Activated CD4-positive, alpha-beta memory T cell treated with anti-CD3 and anti-CD28 coated beads, Interleukin-2, amount 10 ng/mL, durations not matched to agents 7 days and 5 days (primary cell): ENCODE results near the gene RIBC1. TPM values are rescaled to one million over a fixed set of nuclear protein-coding genes. Genes with fewer than 3 reads are reported as not detected.

Source experiments
- CTCF ChIA-PET: fragments of 350-600 bp; sonication (Branson Sonifier 250); formaldehyde crosslinking; loops from one replicate; lab custom pipeline; 2021; ENCODE audit warnings: antibody characterized with exemption, inconsistent platforms; lab: Charles Lee
- POLR2A ChIA-PET: fragments of 350-600 bp; sonication (Branson Sonifier 250); formaldehyde crosslinking; loops from one replicate; lab custom pipeline; 2021; ENCODE audit warnings: antibody characterized with exemption; lab: Charles Lee
- DNase-seq: peaks from one replicate; pipeline ENCODE4 v3.0.0-alpha.2; 2020
- H3K27ac Mint-ChIP-seq: one replicate; pipeline ENCODE4 v1.8.0; 2021; ENCODE audit warnings: mild to moderate bottlenecking, mixed read lengths
- H3K27me3 Mint-ChIP-seq: one replicate; pipeline ENCODE4 v1.8.0; 2021; ENCODE audit warnings: mixed read lengths
- H3K36me3 Mint-ChIP-seq: one replicate; pipeline ENCODE4 v1.8.0; 2021; ENCODE audit warnings: low read depth, mixed read lengths
- H3K4me1 Mint-ChIP-seq: one replicate; pipeline ENCODE4 v1.8.0; 2021; ENCODE audit warnings: mixed read lengths
- H3K4me3 Mint-ChIP-seq: one replicate; pipeline ENCODE4 v1.8.0; 2021; ENCODE audit warnings: mild to moderate bottlenecking, mixed read lengths
- H3K9me3 Mint-ChIP-seq: one replicate; pipeline ENCODE4 v1.8.0; 2021; ENCODE audit warnings: mixed read lengths
- total RNA-seq, 2 experiments: library from RNA; stranded (reverse); gene quantifications; one replicate each; pipeline ENCODE4 v1.2.3, GENCODE V29; 2021

Gene RIBC1
- total RNA-seq: 1 to 10 TPM; 1.1 to 1.3 TPM

DNA sequence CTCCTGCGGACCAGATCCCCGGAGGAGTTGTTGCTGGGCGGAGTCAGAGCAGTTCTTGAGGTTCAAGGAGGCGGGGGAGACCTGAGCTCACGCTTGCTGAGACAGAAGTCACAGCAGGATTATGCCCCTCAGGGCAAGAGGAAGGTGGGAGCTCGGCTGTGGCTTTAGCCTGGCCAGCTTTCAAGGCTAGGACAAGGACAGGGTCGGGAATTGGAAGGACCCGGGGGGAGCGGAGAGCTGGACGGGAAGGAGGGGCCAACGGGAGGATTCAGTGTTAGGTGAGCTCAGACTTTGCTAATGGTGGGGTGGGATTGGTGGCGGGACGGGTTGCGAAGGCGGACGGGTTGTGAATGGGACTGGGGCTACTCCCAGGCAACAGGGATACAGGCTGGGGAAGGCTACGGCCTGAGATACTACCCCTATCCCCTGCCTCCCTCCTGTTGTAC lies at the start of gene RIBC1:
RIBC1 (plus strand) TSS at position 13 of the 446 bp plus-strand sequence. CDS start 3,404 bp downstream, outside the sequence.
- H3K9me3 Mint-ChIP-seq: no peaks in the 10 kb centered on the region
- no peak for DNase-seq
- H3K4me1 Mint-ChIP-seq: peaks cover 29% of the 10 kb centered on the region
- POLR2A ChIA-PET: interaction anchor here (0.8 to 3.3 kb wide), 13 partner anchors 8 to 1217 kb away, joined by 3 to 56 read pairs (median 8); partner anchors contain the start of genes HSD17B10, HUWE1, KDM5C and PHF8
- H3K36me3 Mint-ChIP-seq: peaks cover 17% of the 10 kb centered on the region
- H3K27me3 Mint-ChIP-seq: no peaks in the 10 kb centered on the region
- H3K4me3 Mint-ChIP-seq: peak within 1 kb of the TSS; percentile 93
- H3K27ac Mint-ChIP-seq: peak within 1 kb of the TSS; percentile 93
- CTCF ChIA-PET: interaction anchor here (0.9 to 5.1 kb wide), 3 partner anchors 13 to 428 kb away, joined by 3 to 29 read pairs (median 22); partner anchors contain the start of gene HSD17B10

DNA sequence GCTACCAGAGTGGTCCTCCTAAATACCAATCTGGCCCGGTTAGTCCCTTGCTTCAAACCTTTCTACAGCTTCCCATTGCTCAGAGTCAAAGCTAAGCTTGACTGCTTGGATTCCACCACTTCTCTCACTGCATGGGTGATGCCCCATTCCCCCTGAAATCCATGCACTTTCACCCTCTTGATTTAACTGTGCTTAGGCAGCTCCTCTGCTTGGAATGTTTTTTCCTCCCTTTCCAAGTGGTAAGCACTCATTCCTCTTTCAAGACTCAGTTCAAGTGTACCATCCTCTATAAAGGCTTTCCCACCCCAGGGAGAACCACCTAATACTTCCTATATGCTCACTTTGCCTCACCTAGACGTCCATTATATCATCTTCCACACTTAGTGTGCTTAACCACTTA lies 49.4 kb upstream of the RIBC1 start:
- Mint-ChIP-seq H3K36me3 (peaks cover 19% of the 10 kb centered on the region), H3K4me3 (no peak overlapping the region), H3K4me1 (peaks cover 6% of the 10 kb centered on the region), H3K9me3 (no peaks in the 10 kb centered on the region), H3K27ac (no peak overlapping the region), H3K27me3 (no peaks in the 10 kb centered on the region)
- ChIA-PET CTCF (no interaction called here), POLR2A (interaction anchor here (1.2 kb wide), 1 partner anchor 11 kb away, joined by 3 read pairs; no protein-coding TSS in a partner anchor)
- DNase-seq: no peak

DNA sequence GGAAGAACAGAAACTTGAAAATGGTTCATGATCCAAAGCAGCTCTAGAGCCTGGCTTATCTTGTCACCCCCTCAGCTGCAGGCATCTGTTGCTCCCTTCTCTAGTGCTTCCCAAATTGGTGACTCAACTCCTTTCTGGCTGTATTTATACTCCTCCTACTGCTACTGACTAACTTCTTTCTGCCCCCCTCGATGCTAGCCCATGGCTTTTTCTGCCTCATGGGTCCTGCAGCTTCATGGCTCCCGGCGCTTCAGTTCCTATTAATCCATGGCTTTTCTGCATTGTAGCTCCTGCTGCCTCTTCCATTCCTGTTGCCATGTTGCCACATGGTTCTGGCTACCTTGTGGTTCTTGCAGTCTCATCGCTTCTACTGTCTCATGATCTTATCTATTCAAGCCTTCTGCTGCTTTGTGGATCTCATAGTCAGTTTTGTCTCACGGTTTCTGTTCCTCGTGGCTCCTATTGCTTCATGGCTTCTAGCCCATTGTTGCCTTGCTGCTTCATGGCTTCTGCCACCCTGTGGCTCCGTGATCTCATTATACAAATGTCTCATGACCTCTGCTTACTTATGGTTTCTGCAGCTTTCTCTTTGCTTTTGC lies 48.4 kb upstream of the RIBC1 start:
- CTCF ChIA-PET: interaction anchor here (1.4 kb wide), 1 partner anchor 55 kb away, joined by 4 read pairs; no protein-coding TSS in a partner anchor
- Mint-ChIP-seq H3K9me3 (no peaks in the 10 kb centered on the region), H3K4me1 (peaks cover 6% of the 10 kb centered on the region), H3K36me3 (peaks cover 23% of the 10 kb centered on the region), H3K27ac (no peak overlapping the region), H3K27me3 (no peaks in the 10 kb centered on the region), H3K4me3 (no peak overlapping the region)
- POLR2A ChIA-PET: interaction anchor here (1.0 to 1.2 kb wide), 2 partner anchors 12 to 53 kb away, joined by 3 read pairs; no protein-coding TSS in a partner anchor
- DNase-seq: no peak

DNA sequence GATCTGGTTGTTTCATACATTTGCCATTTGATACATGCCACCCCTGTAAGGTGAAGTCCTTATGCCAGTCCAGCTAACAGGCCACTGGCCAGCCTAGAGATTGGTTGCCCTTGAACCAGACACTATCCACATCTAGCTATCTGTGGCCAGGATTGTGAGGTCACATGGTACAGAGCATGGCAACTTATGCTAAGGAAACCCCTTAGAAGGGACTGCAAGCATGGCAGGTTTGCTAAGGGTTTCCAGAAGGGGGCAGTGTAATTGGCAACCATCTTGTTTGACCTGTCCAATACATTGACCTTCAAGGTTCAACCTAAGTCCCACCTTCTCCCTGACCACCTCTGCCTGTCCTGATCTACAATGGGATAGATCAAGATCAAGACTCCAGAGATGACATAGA lies 47.8 kb upstream of the RIBC1 start:
- H3K27me3 Mint-ChIP-seq: no peaks in the 10 kb centered on the region
- H3K4me1 Mint-ChIP-seq: peaks cover 6% of the 10 kb centered on the region
- peaks cover 29% of the 10 kb centered on the region for H3K36me3 Mint-ChIP-seq
- H3K9me3 Mint-ChIP-seq: no peaks in the 10 kb centered on the region
- no peak for DNase-seq
- ChIA-PET CTCF (interaction anchor here (1.4 kb wide), 1 partner anchor 56 kb away, joined by 4 read pairs; no protein-coding TSS in a partner anchor), POLR2A (interaction anchor here (1.2 kb wide), 1 partner anchor 12 kb away, joined by 3 read pairs; no protein-coding TSS in a partner anchor)
- no peak overlapping the region for H3K27ac Mint-ChIP-seq
- H3K4me3 Mint-ChIP-seq: no peak overlapping the region

DNA sequence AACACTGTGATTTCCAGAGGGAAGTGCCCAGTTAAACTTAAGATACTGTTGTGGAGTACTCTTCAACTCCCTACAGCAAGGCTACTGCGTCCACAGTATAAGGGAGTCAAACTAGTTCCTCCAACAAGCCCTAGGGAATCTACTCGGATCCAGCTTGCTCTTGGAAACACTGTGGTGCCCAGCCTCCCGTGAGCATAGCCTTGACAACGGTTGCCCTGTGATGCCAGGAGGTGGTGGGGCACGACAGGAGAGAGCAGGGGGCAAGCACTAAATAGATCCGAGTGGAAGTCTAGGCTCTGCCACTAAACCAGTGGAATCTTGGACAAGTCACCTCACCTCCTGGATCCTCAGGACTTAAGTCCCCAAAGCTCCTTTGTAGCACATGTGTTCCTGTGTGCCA lies 45.8 kb upstream of the RIBC1 start:
- peaks cover 2% of the 10 kb centered on the region for H3K4me1 Mint-ChIP-seq
- no peak for DNase-seq
- H3K27me3 Mint-ChIP-seq: no peaks in the 10 kb centered on the region
- CTCF ChIA-PET: no interaction called here
- no peak overlapping the region for H3K4me3 Mint-ChIP-seq
- POLR2A ChIA-PET: no interaction called here
- H3K9me3 Mint-ChIP-seq: no peaks in the 10 kb centered on the region
- H3K27ac Mint-ChIP-seq: no peak overlapping the region
- peaks cover 45% of the 10 kb centered on the region for H3K36me3 Mint-ChIP-seq

DNA sequence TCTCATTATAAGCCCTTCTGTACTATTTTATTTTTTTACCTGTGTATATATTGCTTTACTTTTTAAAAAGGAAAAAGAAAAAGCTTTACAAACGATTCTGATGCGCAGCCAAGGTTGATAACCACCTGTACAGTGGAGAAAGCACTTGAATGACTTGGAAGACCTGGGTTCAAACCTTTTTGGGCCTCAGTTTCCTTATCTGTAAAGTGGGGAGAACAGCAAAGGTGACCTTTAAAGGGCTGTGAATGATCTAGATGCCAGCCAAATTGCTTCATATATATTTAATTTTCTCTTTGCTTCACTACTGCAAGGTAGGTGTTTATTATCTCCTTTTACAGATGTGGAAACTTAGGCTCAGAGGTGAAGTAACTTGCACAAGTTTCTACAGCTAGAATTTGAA lies 45.2 kb upstream of the RIBC1 start:
- CTCF ChIA-PET: no interaction called here
- no peak for DNase-seq
- Mint-ChIP-seq H3K9me3 (no peaks in the 10 kb centered on the region), H3K4me3 (no peak overlapping the region), H3K4me1 (no peaks in the 10 kb centered on the region), H3K27me3 (no peaks in the 10 kb centered on the region), H3K27ac (no peak overlapping the region), H3K36me3 (peaks cover 51% of the 10 kb centered on the region)
- POLR2A ChIA-PET: no interaction called here

DNA sequence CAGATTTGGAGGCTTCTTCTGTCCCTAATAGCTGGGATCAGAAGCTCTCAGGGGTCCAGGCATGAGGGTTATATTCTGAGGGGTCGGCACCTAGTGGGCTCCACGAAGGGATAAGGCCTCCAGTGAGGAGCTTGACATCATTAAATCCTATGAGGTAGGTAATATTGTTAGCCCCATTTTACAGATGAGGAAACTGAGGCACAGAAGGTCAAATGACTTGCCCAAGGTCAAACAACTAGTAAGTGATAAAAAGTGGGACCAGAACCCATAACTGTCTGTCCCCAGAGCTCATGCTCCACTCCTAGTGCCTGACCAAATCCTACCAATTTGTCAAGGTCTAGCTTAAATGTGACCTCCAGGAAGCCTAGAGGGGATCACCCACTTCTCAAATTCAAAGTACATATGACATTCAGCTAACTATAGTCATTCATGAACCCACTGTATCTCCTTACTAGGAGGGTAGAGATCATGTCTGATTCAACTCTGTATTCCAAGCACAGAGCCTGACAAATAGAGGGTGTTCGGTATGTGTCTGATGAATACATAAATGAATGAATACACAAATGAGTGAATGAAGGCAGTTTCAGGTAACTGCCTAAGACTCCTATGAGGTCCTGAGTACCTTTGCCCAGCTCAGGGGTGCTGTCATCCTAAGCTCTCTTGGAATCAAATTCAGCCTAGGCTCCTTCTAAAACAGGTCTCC lies 43.5 kb upstream of the RIBC1 start:
- Mint-ChIP-seq H3K36me3 (peaks cover 62% of the 10 kb centered on the region), H3K4me3 (no peak overlapping the region), H3K27me3 (no peaks in the 10 kb centered on the region), H3K9me3 (no peaks in the 10 kb centered on the region), H3K4me1 (no peaks in the 10 kb centered on the region), H3K27ac (no peak overlapping the region)
- no peak for DNase-seq
- ChIA-PET POLR2A (no interaction called here), CTCF (no interaction called here)

DNA sequence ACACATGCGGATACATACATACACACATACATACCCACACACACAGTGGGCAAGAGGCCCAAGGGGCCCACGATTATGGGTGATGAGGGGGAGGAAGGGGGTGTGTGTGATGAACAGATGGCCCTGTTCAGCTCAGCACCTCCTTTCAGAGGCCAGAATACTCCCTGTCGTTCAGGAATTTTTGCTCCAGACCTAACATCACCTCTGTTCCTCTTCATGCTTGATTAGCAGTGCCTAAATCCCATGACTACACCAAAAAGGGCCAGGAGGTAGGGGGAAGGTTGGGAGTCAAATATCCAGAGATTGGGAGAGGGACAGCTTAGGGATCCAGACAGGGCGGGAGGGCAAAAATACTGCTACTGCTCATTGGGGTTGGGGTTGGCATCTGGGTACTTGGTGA lies 42.9 kb upstream of the RIBC1 start:
- Mint-ChIP-seq H3K36me3 (peaks cover 60% of the 10 kb centered on the region), H3K27ac (no peak overlapping the region), H3K27me3 (no peaks in the 10 kb centered on the region), H3K9me3 (no peaks in the 10 kb centered on the region), H3K4me3 (no peak overlapping the region), H3K4me1 (no peaks in the 10 kb centered on the region)
- ChIA-PET POLR2A (no interaction called here), CTCF (no interaction called here)
- no peak for DNase-seq

DNA sequence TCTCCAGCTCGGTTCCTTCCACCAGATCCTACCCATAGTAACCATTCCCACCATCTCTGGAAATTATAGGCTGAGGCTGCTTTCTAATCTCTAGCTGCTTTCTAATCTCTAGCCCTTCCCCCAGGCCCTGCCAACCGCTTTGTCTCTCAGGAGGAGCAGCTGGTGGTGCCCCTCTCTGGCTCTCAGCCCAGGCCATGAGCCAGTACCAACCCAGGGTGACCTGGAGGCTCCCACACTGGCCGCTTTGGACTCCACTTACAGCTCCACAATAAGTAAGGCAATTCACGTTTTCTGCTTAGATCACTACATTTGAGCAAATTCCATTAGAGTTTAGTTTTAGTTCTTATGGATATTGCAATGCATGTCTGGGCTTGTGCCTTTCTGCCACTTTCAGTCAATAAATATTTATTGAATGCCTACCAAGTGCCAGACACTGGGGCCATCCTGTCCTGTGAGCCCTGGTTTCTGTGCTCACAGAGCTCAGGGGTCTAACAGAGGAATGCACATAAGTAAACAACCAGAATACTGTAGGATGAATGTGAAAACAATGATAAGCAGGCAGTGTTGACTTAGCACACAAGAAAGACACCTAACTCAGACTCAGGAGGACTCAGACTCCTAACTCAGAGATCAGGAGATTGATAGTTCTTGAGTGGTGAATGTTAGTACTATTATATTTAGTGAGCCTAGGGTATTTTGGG lies 39.1 kb upstream of the RIBC1 start:
- ChIA-PET POLR2A (no interaction called here), CTCF (no interaction called here)
- Mint-ChIP-seq H3K27me3 (no peaks in the 10 kb centered on the region), H3K9me3 (no peaks in the 10 kb centered on the region), H3K4me1 (no peaks in the 10 kb centered on the region), H3K4me3 (no peak overlapping the region), H3K27ac (no peak overlapping the region), H3K36me3 (peaks cover 54% of the 10 kb centered on the region)
- DNase-seq: no peak

DNA sequence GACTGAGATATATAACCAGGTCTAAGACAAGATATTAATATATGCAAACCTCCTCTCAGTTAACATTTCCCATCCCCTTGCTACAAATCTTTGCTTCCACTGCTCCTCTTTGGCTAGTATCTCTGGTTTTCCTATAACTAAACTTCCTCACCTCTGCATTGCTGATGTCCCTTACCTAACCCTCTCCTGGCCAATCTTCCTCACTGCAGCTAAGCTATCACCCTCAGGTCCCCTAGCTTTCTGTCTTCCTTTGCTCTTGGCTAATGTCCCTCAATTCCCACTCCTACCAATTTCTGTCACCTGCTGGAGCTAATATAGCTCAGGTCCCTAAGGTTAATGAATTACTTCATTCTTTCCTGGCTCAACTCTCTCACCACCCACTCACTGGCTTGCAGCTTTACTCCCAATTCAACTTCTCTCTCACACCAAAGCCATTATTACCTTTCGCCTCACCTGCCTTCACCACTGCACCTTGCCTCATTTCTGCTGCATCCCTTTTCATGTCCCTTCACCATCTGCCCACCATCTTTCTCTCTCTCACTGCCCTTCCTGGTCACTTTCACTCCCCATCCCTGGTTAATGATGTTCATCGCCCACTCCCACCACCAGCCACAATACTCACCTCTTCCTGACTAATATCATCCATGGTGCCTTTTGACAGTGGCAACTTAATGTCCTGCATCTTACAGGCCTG lies 26.9 kb upstream of the RIBC1 start:
- ChIA-PET CTCF (no interaction called here), POLR2A (no interaction called here)
- no peak overlapping the region for H3K27ac Mint-ChIP-seq

DNA sequence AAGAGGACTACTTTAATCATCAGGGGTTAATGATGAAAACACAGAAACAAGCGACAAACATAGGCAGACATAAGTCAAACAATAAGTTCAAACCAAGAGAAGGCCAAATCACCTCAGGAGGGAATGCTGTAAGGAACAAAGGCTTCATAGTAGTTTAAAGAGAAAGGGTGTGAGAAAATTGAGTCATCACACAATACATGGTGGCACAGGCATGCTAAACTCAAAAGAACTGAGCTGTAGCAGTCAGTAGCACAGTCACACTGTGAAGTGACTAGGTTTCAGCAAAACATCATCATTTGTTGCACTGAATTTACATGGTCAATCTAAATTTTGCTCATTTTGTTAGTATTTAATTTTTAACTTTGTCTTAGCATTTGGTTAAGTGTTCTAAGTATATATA lies 24.5 kb upstream of the RIBC1 start:
- ChIA-PET POLR2A (no interaction called here), CTCF (no interaction called here)
- Mint-ChIP-seq H3K9me3 (no peaks in the 10 kb centered on the region), H3K36me3 (peaks cover 50% of the 10 kb centered on the region), H3K4me1 (no peaks in the 10 kb centered on the region), H3K27me3 (no peaks in the 10 kb centered on the region), H3K4me3 (no peak overlapping the region), H3K27ac (no peak overlapping the region)
- no peak for DNase-seq

More for the DNA sequence above, 26.9 kb upstream of the RIBC1 start:
- Mint-ChIP-seq H3K4me1 (no peaks in the 10 kb centered on the region), H3K36me3 (peaks cover 41% of the 10 kb centered on the region), H3K9me3 (no peaks in the 10 kb centered on the region), H3K4me3 (no peak overlapping the region), H3K27me3 (no peaks in the 10 kb centered on the region)
- no peak for DNase-seq

DNA sequence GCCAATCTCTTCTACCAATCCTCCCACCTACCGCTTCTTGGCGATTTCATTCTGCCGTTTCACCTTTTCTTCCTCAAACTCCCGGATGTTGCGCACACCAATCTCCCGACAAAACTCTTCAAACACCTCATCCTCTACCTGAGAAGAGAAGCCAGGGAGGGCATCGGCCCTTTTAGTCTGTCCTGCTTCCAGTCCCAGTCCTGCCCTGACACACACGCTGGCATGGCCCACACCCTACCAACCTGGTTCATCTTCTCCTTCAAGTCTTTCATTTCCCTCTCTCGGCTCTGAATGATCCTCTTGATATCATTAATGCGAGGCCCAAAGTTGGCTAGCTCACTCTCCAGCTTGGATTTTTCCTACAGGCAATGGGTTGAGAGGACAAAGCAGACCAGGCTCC lies 19.1 kb upstream of the RIBC1 start:
- CTCF ChIA-PET: interaction anchor here (0.7 kb wide), 1 partner anchor 10 kb away, joined by 4 read pairs; no protein-coding TSS in a partner anchor
- no peaks in the 10 kb centered on the region for H3K27me3 Mint-ChIP-seq
- H3K4me3 Mint-ChIP-seq: no peak overlapping the region
- H3K27ac Mint-ChIP-seq: no peak overlapping the region
- H3K4me1 Mint-ChIP-seq: no peaks in the 10 kb centered on the region
- peaks cover 54% of the 10 kb centered on the region for H3K36me3 Mint-ChIP-seq
- POLR2A ChIA-PET: no interaction called here
- no peaks in the 10 kb centered on the region for H3K9me3 Mint-ChIP-seq
- DNase-seq: no peak
